Measurements from ENCODE around the gene TWNK.
A peak's percentile ranks its signal among the peaks of the same experiment; 100 is the strongest.

TWNK gene

GRCh38 chr10:100986952-100987684, at the start of gene TWNK, which contains the start of gene MRPL43:
Gene TWNK, plus strand, starts transcription at chr10:100987543. Its CDS starts 668 bp downstream, at chr10:100988211.
Gene MRPL43, minus strand, starts transcription at chr10:100987497. Its CDS starts 54 bp downstream, at chr10:100987443.
- peak; percentile 15 for DNase-seq

GRCh38 chr10:100939763-100940344, 47.5 kb upstream of the TWNK start:
- no peak for DNase-seq

- DNase-seq: no peak
Observed at GRCh38 chr10:100942229-100942628, 45.1 kb upstream of the TWNK start.

GRCh38 chr10:100943508-100943907, 43.8 kb upstream of the TWNK start:
- DNase-seq: no peak

GRCh38 chr10:100945754-100946153, 41.6 kb upstream of the TWNK start:
- DNase-seq: no peak

GRCh38 chr10:100948916-100949315, 38.4 kb upstream of the TWNK start:
- DNase-seq: no peak

GRCh38 chr10:100960251-100960650, 27.1 kb upstream of the TWNK start:
- no peak for DNase-seq

GRCh38 chr10:100962351-100963080, 24.8 kb upstream of the TWNK start:
- DNase-seq: no peak

GRCh38 chr10:100963826-100964225, 23.5 kb upstream of the TWNK start:
- DNase-seq: no peak

GRCh38 chr10:100965820-100966219, 21.5 kb upstream of the TWNK start:
- DNase-seq: no peak

- DNase-seq: no peak
Observed at GRCh38 chr10:100966887-100967286, 20.5 kb upstream of the TWNK start.

GRCh38 chr10:100967332-100967731, 20.0 kb upstream of the TWNK start:
- DNase-seq: no peak

GRCh38 chr10:100968062-100968736, 19.1 kb upstream of the TWNK start:
- DNase-seq: no peak

- DNase-seq: no peak
Observed at GRCh38 chr10:100968863-100969186, 18.5 kb upstream of the TWNK start.

- DNase-seq: no peak
Observed at GRCh38 chr10:100969187-100970075, 17.9 kb upstream of the TWNK start, which contains the start of gene SEMA4G. Gene SEMA4G, plus strand, starts transcription at chr10:100969504. Its CDS starts 3,409 bp downstream, at chr10:100972913.

GRCh38 chr10:100970076-100970913, 17.0 kb upstream of the TWNK start:
- DNase-seq: no peak

GRCh38 chr10:100970914-100971811, 16.2 kb upstream of the TWNK start:
- DNase-seq: no peak

GRCh38 chr10:100972115-100972903, 15.0 kb upstream of the TWNK start:
- DNase-seq: no peak

GRCh38 chr10:100972904-100973535, 14.3 kb upstream of the TWNK start:
- DNase-seq: no peak

Data from DMS 273 treated with DMSO at 0.1 percent for 48 hours (cell line).